ENCODE data around the gene H1-8. TPM values are rescaled to one million over a fixed set of nuclear protein-coding genes. Genes with fewer than 3 reads are reported as not detected.

The H1-8 gene
- total RNA-seq, 2 experiments from 2014 or later: not detected

DNA sequence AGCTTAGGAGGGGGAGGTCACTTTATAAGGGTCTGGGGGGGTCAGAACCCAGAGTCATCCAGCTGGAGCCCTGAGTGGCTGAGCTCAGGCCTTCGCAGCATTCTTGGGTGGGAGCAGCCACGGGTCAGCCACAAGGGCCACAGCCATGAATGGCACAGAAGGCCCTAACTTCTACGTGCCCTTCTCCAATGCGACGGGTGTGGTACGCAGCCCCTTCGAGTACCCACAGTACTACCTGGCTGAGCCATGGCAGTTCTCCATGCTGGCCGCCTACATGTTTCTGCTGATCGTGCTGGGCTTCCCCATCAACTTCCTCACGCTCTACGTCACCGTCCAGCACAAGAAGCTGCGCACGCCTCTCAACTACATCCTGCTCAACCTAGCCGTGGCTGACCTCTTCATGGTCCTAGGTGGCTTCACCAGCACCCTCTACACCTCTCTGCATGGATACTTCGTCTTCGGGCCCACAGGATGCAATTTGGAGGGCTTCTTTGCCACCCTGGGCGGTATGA is 14.3 kb upstream of the H1-8 start, which contains the start of gene RHO:
TSS of gene RHO (plus strand) at position 51 of the 512 bp plus-strand sequence. CDS start at position 146, 95 bp downstream.
- no peaks in the 10 kb centered on the region for H3K9me3 Mint-ChIP-seq
- ChIA-PET CTCF (no interaction called here), POLR2A (interaction anchor here (1.0 kb wide), 1 partner anchor 10 kb away, joined by 3 read pairs; no protein-coding TSS in a partner anchor)
- no peaks in the 10 kb centered on the region for H3K36me3 Mint-ChIP-seq (ENCODE audit: low read depth)
- H3K27me3 Mint-ChIP-seq: no peaks in the 10 kb centered on the region
- H3K4me3 Mint-ChIP-seq: no peak within 1 kb of the TSS
- H3K27ac Mint-ChIP-seq: no peak within 1 kb of the TSS
- intact Hi-C loops (cut with micrococcal nuclease): no loop called here
- ATAC-seq (no peak), DNase-seq (no peak)
- H3K4me1 Mint-ChIP-seq (ENCODE audit: low read depth): no peaks in the 10 kb centered on the region
- TF ChIP-seq, protein P1, sequence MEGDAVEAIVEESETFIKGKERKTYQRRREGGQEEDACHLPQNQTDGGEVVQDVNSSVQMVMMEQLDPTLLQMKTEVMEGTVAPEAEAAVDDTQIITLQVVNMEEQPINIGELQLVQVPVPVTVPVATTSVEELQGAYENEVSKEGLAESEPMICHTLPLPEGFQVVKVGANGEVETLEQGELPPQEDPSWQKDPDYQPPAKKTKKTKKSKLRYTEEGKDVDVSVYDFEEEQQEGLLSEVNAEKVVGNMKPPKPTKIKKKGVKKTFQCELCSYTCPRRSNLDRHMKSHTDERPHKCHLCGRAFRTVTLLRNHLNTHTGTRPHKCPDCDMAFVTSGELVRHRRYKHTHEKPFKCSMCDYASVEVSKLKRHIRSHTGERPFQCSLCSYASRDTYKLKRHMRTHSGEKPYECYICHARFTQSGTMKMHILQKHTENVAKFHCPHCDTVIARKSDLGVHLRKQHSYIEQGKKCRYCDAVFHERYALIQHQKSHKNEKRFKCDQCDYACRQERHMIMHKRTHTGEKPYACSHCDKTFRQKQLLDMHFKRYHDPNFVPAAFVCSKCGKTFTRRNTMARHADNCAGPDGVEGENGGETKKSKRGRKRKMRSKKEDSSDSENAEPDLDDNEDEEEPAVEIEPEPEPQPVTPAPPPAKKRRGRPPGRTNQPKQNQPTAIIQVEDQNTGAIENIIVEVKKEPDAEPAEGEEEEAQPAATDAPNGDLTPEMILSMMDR (IDR thresholded peaks at IDR 0.05): no peak

DNA sequence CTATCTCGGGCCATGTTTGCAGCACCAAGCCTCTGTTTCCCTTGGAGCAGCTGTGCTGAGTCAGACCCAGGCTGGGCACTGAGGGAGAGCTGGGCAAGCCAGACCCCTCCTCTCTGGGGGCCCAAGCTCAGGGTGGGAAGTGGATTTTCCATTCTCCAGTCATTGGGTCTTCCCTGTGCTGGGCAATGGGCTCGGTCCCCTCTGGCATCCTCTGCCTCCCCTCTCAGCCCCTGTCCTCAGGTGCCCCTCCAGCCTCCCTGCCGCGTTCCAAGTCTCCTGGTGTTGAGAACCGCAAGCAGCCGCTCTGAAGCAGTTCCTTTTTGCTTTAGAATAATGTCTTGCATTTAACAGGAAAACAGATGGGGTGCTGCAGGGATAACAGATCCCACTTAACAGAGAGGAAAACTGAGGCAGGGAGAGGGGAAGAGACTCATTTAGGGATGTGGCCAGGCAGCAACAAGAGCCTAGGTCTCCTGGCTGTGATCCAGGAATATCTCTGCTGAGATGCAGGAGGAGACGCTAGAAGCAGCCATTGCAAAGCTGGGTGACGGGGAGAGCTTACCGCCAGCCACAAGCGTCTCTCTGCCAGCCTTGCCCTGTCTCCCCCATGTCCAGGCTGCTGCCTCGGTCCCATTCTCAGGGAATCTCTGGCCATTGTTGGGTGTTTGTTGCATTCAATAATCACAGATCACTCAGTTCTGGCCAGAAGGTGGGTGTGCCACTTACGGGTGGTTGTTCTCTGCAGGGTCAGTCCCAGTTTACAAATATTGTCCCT is 13.4 kb upstream of the H1-8 start:
- Mint-ChIP-seq H3K4me3 (no peak overlapping the region), H3K9me3 (no peaks in the 10 kb centered on the region), H3K27me3 (no peaks in the 10 kb centered on the region), H3K4me1 (ENCODE audit: low read depth) (no peaks in the 10 kb centered on the region), H3K27ac (no peak overlapping the region), H3K36me3 (ENCODE audit: low read depth) (no peaks in the 10 kb centered on the region)
- TF ChIP-seq, protein P1 (IDR thresholded peaks at IDR 0.05): no peak
- POLR2A ChIA-PET: interaction anchor here (1.0 kb wide), 1 partner anchor 11 kb away, joined by 3 read pairs; no protein-coding TSS in a partner anchor
- CTCF ChIA-PET: no interaction called here
- ATAC-seq (no peak), DNase-seq (no peak)
- intact Hi-C loops (cut with micrococcal nuclease): no loop called here

DNA sequence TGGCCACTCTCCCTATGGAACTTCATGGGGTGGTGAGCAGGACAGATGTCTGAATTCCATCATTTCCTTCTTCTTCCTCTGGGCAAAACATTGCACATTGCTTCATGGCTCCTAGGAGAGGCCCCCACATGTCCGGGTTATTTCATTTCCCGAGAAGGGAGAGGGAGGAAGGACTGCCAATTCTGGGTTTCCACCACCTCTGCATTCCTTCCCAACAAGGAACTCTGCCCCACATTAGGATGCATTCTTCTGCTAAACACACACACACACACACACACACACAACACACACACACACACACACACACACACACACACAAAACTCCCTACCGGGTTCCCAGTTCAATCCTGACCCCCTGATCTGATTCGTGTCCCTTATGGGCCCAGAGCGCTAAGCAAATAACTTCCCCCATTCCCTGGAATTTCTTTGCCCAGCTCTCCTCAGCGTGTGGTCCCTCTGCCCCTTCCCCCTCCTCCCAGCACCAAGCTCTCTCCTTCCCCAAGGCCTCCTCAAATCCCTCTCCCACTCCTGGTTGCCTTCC is 12.7 kb upstream of the H1-8 start:
- no peak overlapping the region for H3K4me3 Mint-ChIP-seq
- H3K36me3 Mint-ChIP-seq (ENCODE audit: low read depth): no peaks in the 10 kb centered on the region
- TF ChIP-seq, protein P1 (IDR thresholded peaks at IDR 0.05): no peak
- ATAC-seq: no peak
- H3K9me3 Mint-ChIP-seq: no peaks in the 10 kb centered on the region
- CTCF ChIA-PET: no interaction called here
- no peak overlapping the region for H3K27ac Mint-ChIP-seq
- H3K27me3 Mint-ChIP-seq: no peaks in the 10 kb centered on the region
- intact Hi-C loops (cut with micrococcal nuclease): no loop called here
- DNase-seq: no peak
- POLR2A ChIA-PET: no interaction called here
- no peaks in the 10 kb centered on the region for H3K4me1 Mint-ChIP-seq (ENCODE audit: low read depth)

DNA sequence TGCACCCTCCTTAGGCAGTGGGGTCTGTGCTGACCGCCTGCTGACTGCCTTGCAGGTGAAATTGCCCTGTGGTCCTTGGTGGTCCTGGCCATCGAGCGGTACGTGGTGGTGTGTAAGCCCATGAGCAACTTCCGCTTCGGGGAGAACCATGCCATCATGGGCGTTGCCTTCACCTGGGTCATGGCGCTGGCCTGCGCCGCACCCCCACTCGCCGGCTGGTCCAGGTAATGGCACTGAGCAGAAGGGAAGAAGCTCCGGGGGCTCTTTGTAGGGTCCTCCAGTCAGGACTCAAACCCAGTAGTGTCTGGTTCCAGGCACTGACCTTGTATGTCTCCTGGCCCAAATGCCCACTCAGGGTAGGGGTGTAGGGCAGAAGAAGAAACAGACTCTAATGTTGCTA is 12.2 kb upstream of the H1-8 start:
- no peaks in the 10 kb centered on the region for H3K36me3 Mint-ChIP-seq (ENCODE audit: low read depth)
- TF ChIP-seq, protein P1 (IDR thresholded peaks at IDR 0.05): no peak
- H3K4me3 Mint-ChIP-seq: no peak overlapping the region
- H3K27ac Mint-ChIP-seq: no peak overlapping the region
- ChIA-PET CTCF (no interaction called here), POLR2A (no interaction called here)
- ATAC-seq (no peak), DNase-seq (no peak)
- no peaks in the 10 kb centered on the region for H3K9me3 Mint-ChIP-seq
- intact Hi-C loops (cut with micrococcal nuclease): no loop called here
- no peaks in the 10 kb centered on the region for H3K4me1 Mint-ChIP-seq (ENCODE audit: low read depth)
- no peaks in the 10 kb centered on the region for H3K27me3 Mint-ChIP-seq

DNA sequence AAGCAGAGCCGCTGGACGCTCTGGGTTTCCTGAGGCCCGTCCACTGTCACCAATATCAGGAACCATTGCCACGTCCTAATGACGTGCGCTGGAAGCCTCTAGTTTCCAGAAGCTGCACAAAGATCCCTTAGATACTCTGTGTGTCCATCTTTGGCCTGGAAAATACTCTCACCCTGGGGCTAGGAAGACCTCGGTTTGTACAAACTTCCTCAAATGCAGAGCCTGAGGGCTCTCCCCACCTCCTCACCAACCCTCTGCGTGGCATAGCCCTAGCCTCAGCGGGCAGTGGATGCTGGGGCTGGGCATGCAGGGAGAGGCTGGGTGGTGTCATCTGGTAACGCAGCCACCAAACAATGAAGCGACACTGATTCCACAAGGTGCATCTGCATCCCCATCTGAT is 11.3 kb upstream of the H1-8 start:
- Mint-ChIP-seq H3K9me3 (no peaks in the 10 kb centered on the region), H3K4me3 (no peak overlapping the region), H3K36me3 (ENCODE audit: low read depth) (no peaks in the 10 kb centered on the region), H3K27me3 (no peaks in the 10 kb centered on the region), H3K27ac (no peak overlapping the region), H3K4me1 (ENCODE audit: low read depth) (no peaks in the 10 kb centered on the region)
- POLR2A ChIA-PET: no interaction called here
- intact Hi-C loops (cut with micrococcal nuclease): no loop called here
- CTCF ChIA-PET: no interaction called here
- TF ChIP-seq, protein P1 (IDR thresholded peaks at IDR 0.05): no peak
- no peak for DNase-seq
- ATAC-seq: no peak

Data from activated CD8-positive, alpha-beta T cell treated with anti-CD3 and anti-CD28 coated beads for 36 hours (primary cell).